Spleen (tissue), 11 donors: Measurements from ENCODE around the gene ERMP1. TPM values are rescaled to one million over a fixed set of nuclear protein-coding genes. Genes with fewer than 3 reads are reported as not detected.

Source experiments
- DNase-seq: peaks from one replicate; pipeline ENCODE4 v3.0.0-alpha.2; 2020
- H3K27ac ChIP-seq, 8 donors: fragments of 200-600 bp; sonication (generic) in 7 of 8; 1 replicate in 4 of 8; 2 replicates in 4 of 8; pipeline versions ENCODE4 v1.5.0 to v1.8.0; 2016 to 2021; ENCODE audit warnings: inconsistent platforms in 4 of 8, mild to moderate bottlenecking in 4 of 8, moderate library complexity in 1 of 8
- H3K27me3 ChIP-seq, 7 donors: fragments of 200-600 bp; sonication (generic) in 6 of 7; replicated peaks in 1 of 7; 1 replicate in 4 of 7; 2 replicates in 3 of 7; pipeline versions ENCODE4 v1.5.0 to v1.8.0; 2016 to 2021; ENCODE audit warnings: inconsistent platforms in 3 of 7, mild to moderate bottlenecking in 1 of 7
- H3K36me3 ChIP-seq, 6 donors: fragments of 200-600 bp; sonication (generic) in 5 of 6; 1 replicate in 4 of 6; 2 replicates in 2 of 6; pipeline versions ENCODE4 v1.5.0 to v1.8.0; 2016 to 2021; ENCODE audit warnings: inconsistent platforms in 2 of 6
- H3K4me1 ChIP-seq, 6 donors: fragments of 200-600 bp; sonication (generic) in 5 of 6; 1 replicate in 3 of 6; 2 replicates in 3 of 6; pipeline versions ENCODE4 v1.5.0 to v1.8.0; 2016 to 2021; ENCODE audit warnings: inconsistent platforms in 3 of 6
- H3K4me3 ChIP-seq, 8 donors: fragments of 200-600 bp; sonication (generic) in 7 of 8; 1 replicate in 4 of 8; 2 replicates in 4 of 8; pipeline versions ENCODE4 v1.5.0 to v1.8.0; 2016 to 2021; ENCODE audit warnings: inconsistent platforms in 4 of 8, mild to moderate bottlenecking in 4 of 8, moderate library complexity in 2 of 8
- H3K9me3 ChIP-seq, 8 donors: fragments of 200-600 bp; sonication (generic) in 7 of 8; 1 replicate in 4 of 8; 2 replicates in 4 of 8; pipeline versions ENCODE4 v1.5.0 to v1.8.0; 2016 to 2021; ENCODE audit warnings: inconsistent platforms in 4 of 8
- POLR2A ChIP-seq, 3 donors: fragments of 450-650 bp; IDR thresholded peaks; one replicate each; pipeline ENCODE4 v1.5.1; 2017; ENCODE audit warnings: antibody characterized with exemption in 3 of 3, mild to moderate bottlenecking in 1 of 3
- POLR2AphosphoS5 ChIP-seq, 3 donors: sonication (generic); formaldehyde crosslinking; IDR thresholded peaks; one replicate each; pipeline ENCODE4 v1.5.1; 2017; ENCODE audit warnings: antibody characterized with exemption in 3 of 3
- WGBS, 5 donors: extraction: QIAGEN DNeasy Blood & Tissue Kit in 3 of 5; methylation state at CpG; one replicate each; pipeline versions ENCODE4 v1.1.5 to v1.1.7; 2013 to 2018; 5-methylcytosine and 5-hydroxymethylcytosine counted together
- intact Hi-C: fragments of 100-400 bp; cut with DNase I; formaldehyde crosslinking; loops from one replicate; pipeline ENCODE4 v1.15.0; 2023; ENCODE audit warnings: low total_unique reads
- polyA plus RNA-seq, 3 donors: library from polyadenylated mRNA; stranded (reverse); fragments of 200-250 nt; gene quantifications; one replicate each; pipeline ENCODE4 v1.2.1, GENCODE V29; 2013
- total RNA-seq, 7 donors: library from RNA; depleted of rRNA in 3 of 7; stranded (reverse); fragments of >200 nt in 3 of 7; fragmentation: NEBNext Ultra II Directional in 4 of 7; extraction: Animal tissue kit (Norgen Biotek cat#: 25700) in 4 of 7; gene quantifications; one replicate each; pipeline versions ENCODE4 v1.1.0 to v1.2.1, GENCODE V29; 2016 to 2021
- TF ChIP-seq, protein P1 (sequence below), 11 experiments: fragments of 200-600 bp in 7 of 11; fragments of 450-650 bp in 4 of 11; sonication (generic) in 4 of 11; IDR thresholded peaks in 8 of 11; conservative IDR thresholded peaks in 3 of 11; 1 replicate in 7 of 11; 2 replicates in 4 of 11; pipeline versions ENCODE4 v1.4.0 to v1.8.0; 2016 to 2021; ENCODE audit warnings: antibody characterized with exemption in 11 of 11, inconsistent platforms in 4 of 11, mild to moderate bottlenecking in 1 of 11
- donor health status: healthy with polysubstance abuse.
- donor health status: DM: no; HTN: no; CAD: no; lungs with moderate emphysema.
- donor health status: DM: no; HTN: no; CAD: no.
- donor health status: Bipolar disorder and iron deficiency.
- donor health status: healthy.
- donor health status: DM: no; HTN: no; CAD: no.
- donor health status: DM: yes; HTN: yes; CAD: no.

The ERMP1 gene
- total and polyA plus RNA-seq, 10 donors, result 1.9 to 15.5 (median 12.8) TPM

DNA sequence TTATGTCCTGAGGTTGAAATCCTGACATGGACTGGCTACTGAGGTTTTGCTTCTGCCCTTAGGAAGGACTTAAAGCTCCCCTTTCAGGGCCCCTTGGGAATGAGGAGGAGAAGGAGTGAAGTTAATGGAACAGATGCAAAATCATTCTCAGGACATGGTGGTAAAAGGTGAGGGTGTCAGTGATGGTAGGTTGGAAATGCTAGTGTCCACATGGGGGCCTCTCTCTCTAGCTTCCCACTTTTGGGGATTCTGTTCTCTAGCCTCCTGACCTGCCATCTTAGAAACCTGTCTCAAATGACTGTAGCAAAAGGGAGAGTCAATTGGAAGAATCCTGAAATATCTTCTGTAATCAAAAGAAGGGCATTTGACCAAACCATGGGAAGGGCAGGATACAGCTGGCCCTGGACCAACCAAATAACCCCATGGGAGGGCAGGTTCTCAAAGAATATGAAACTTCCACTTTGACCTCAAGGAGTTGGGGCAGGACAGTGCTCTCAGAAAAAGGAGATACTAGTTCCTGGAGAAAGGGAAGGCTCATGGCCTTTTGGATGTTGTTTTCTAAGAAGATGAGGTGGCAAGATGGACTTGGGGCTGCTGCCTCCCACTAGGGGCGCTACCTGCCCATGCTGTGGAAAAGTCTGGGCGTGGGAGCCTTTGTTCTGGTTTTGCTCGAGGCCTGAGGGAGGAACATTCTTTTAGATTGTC is 36.5 kb upstream of the ERMP1 start:
- no peaks in the 10 kb centered on the region for H3K9me3 ChIP-seq
- no peaks in the 10 kb centered on the region for H3K4me1 ChIP-seq
- H3K27ac ChIP-seq, result no peak overlapping the region
- TF ChIP-seq POLR2A (IDR thresholded peaks at IDR 0.05), result no peak
- TF ChIP-seq, protein P1, sequence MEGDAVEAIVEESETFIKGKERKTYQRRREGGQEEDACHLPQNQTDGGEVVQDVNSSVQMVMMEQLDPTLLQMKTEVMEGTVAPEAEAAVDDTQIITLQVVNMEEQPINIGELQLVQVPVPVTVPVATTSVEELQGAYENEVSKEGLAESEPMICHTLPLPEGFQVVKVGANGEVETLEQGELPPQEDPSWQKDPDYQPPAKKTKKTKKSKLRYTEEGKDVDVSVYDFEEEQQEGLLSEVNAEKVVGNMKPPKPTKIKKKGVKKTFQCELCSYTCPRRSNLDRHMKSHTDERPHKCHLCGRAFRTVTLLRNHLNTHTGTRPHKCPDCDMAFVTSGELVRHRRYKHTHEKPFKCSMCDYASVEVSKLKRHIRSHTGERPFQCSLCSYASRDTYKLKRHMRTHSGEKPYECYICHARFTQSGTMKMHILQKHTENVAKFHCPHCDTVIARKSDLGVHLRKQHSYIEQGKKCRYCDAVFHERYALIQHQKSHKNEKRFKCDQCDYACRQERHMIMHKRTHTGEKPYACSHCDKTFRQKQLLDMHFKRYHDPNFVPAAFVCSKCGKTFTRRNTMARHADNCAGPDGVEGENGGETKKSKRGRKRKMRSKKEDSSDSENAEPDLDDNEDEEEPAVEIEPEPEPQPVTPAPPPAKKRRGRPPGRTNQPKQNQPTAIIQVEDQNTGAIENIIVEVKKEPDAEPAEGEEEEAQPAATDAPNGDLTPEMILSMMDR (IDR thresholded peaks at IDR 0.05 in 8 of 11, conservative IDR thresholded peaks at IDR 0.05 in 3 of 11), result peak in 1 of 11 experiments; percentile 13
- 61 to 86% (median 85%) methylated on average over 3 of the region's 3 CpGs for WGBS, 5 donors
- peaks cover 0 to 20% (median 0%) of the 10 kb centered on the region in 6 donors for H3K36me3 ChIP-seq
- intact Hi-C loops, result no loop called here
- H3K4me3 ChIP-seq, result no peak overlapping the region
- DNase-seq, result no peak
- no peaks in the 10 kb centered on the region for H3K27me3 ChIP-seq

DNA sequence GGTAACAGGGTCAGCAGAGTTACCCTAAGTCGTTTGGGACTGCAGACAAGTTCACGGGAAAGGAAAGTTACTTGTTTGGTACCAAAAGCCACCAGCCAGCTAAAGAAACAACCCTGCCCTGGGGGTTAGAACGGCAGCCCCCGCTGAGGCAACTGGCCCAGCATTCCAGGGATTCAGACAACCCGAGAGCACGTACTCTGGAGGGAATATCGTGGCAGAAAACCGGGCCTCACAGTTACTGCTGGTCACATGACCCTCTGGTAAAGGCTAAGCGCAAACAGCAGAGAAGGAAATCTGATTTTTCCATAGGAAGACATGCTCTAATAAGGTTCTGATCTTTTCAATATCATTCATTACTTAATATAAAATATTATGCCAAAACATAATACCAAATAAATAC is 35.3 kb upstream of the ERMP1 start:
- no peak for DNase-seq
- intact Hi-C loops, result no loop called here
- Histone ChIP-seq H3K4me1 (no peaks in the 10 kb centered on the region), H3K27me3 (no peaks in the 10 kb centered on the region), H3K36me3 (peaks cover 0 to 16% (median 0%) of the 10 kb centered on the region in 6 donors), H3K9me3 (no peaks in the 10 kb centered on the region), H3K27ac (no peak overlapping the region), H3K4me3 (no peak overlapping the region)
- 86 to 94% (median 91%) methylated on average over 9 of the region's 9 CpGs for WGBS, 5 donors
- TF ChIP-seq POLR2A (IDR thresholded peaks at IDR 0.05) (no peak), POLR2AphosphoS5 (IDR thresholded peaks at IDR 0.05) (no peak)
- TF ChIP-seq, protein P1 (IDR thresholded peaks at IDR 0.05 in 8 of 11, conservative IDR thresholded peaks at IDR 0.05 in 3 of 11), result no peak

DNA sequence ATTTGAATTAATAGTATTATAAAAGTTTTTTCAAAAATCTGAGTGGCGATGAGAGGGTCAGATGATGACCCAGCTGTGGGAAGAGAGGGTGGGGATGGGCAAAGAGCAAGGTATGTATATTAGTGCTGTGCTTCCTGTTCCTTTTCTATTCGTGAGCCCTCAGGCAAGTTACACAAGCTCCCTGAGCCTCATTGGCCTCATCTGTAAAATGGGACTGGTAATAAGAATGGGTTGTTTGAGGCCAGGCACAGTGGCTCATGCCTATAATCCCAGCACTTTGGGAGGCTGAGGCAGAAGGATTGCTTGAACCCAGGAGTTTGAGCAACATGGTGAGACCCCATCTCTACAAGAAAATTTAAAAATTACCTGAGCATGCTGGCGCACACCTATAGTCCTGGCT is 33.8 kb upstream of the ERMP1 start:
- no peak for DNase-seq
- WGBS, 5 donors, result 79 to 92% (median 81%) methylated on average over 3 of the region's 3 CpGs

DNA sequence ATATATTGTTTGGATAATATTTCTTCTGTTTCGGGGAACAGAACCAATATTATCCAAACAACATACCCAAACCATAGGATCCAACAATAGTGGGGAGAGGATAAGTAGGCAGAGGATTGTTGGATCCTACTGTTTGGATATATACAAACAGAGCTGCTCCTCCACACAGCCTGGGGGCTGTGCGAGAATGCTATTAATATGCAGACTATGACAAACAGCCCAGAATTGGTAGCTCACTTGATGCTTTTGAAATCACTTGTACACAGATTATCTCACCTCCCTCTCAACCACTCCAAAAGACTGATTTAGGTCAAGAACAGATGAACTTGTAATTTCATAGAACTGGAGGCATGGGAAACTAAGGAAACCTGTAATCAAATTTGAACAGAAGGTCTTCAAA is 33.4 kb upstream of the ERMP1 start:
- H3K4me1 ChIP-seq, result no peaks in the 10 kb centered on the region
- 89 to 96% (median 93%) methylated on average over 2 of the region's 2 CpGs for WGBS, 5 donors
- H3K27me3 ChIP-seq, result no peaks in the 10 kb centered on the region
- intact Hi-C loops, result no loop called here
- no peaks in the 10 kb centered on the region for H3K9me3 ChIP-seq
- H3K27ac ChIP-seq, result no peak overlapping the region
- H3K4me3 ChIP-seq, result no peak overlapping the region
- TF ChIP-seq POLR2AphosphoS5 (IDR thresholded peaks at IDR 0.05) (no peak), POLR2A (IDR thresholded peaks at IDR 0.05) (no peak)
- TF ChIP-seq, protein P1 (IDR thresholded peaks at IDR 0.05 in 8 of 11, conservative IDR thresholded peaks at IDR 0.05 in 3 of 11), result no peak
- DNase-seq, result no peak
- peaks cover 0 to 14% (median 0%) of the 10 kb centered on the region in 6 donors for H3K36me3 ChIP-seq

More for the DNA sequence above, 33.8 kb upstream of the ERMP1 start:
- peaks cover 0 to 14% (median 0%) of the 10 kb centered on the region in 6 donors for H3K36me3 ChIP-seq
- no peaks in the 10 kb centered on the region for H3K4me1 ChIP-seq
- intact Hi-C loops, result no loop called here
- no peak overlapping the region for H3K27ac ChIP-seq
- TF ChIP-seq, protein P1 (IDR thresholded peaks at IDR 0.05 in 8 of 11, conservative IDR thresholded peaks at IDR 0.05 in 3 of 11), result no peak
- no peak for TF ChIP-seq POLR2A (IDR thresholded peaks at IDR 0.05)
- H3K9me3 ChIP-seq, result no peaks in the 10 kb centered on the region
- no peak overlapping the region for H3K4me3 ChIP-seq
- H3K27me3 ChIP-seq, result no peaks in the 10 kb centered on the region
